ENCODE data around the gene HSD17B14.

DNA sequence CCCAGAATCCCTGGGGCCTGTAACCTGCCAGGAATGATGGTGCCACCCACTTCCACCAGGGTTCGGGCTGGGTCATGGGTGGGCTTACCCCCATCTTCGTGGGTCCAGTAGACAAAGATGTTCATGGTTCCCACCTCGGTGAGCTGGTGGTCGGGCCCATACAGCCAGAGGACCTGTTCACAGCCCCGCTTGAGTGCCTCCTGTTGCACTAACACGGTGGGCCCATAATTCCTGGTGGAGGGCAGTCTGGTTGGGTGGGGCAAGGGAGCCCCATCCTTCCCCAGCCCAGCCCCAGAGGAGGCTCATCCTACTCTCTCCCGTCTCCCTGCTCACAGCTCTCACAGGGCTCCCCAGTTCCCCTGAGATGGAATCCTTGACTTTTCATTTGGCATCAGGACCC lies 39.2 kb downstream of the HSD17B14 start:
- TF ChIP-seq CTCF (IDR thresholded peaks at IDR 0.05) (no peak), POLR2A (IDR thresholded peaks at IDR 0.05) (no peak)

Data from upper lobe of left lung (tissue), 4 donors.